Pancreas (tissue), 10 donors: Measurements from ENCODE around the gene MECP2. TPM values are rescaled to one million over a fixed set of nuclear protein-coding genes. Genes with fewer than 3 reads are reported as not detected.

Experiments used
- ATAC-seq, 4 donors: fragments of 200-7000 bp; cut with Tn5 transposase; one replicate each; pipeline versions ENCODE4 v1.8.0 to v1.9.1; 2020; ENCODE audit warnings: mild to moderate bottlenecking in 4 of 4, moderate library complexity in 4 of 4
- DNase-seq, 6 donors: peaks; one replicate each; pipeline ENCODE4 v3.0.0-alpha.2; 2020
- FAIRE-seq: peaks from 2 replicates; lab custom pipeline; 2012; peaks lifted over from hg19 to GRCh38; lab: Jason Lieb, UNC
- H3K27ac ChIP-seq, 4 donors: fragments of 200-600 bp; sonication (generic); 1 replicate in 3 of 4; 2 replicates in 1 of 4; pipeline versions ENCODE4 v1.5.0 to v1.8.0; 2020
- H3K27me3 ChIP-seq, 4 donors: fragments of 200-600 bp; one replicate each; pipeline ENCODE4 v1.8.0; 2021
- H3K36me3 ChIP-seq, 3 donors: fragments of 200-600 bp; sonication (generic) in 1 of 3; one replicate each; pipeline versions ENCODE4 v1.5.0 to v1.8.0; 2020 to 2021
- H3K4me1 ChIP-seq, 3 donors: fragments of 200-600 bp; one replicate each; pipeline ENCODE4 v1.8.0; 2021
- H3K4me3 ChIP-seq, 4 donors: fragments of 200-600 bp; sonication (generic) in 2 of 4; one replicate each; pipeline versions ENCODE4 v1.5.0 to v1.8.0; 2020 to 2021
- H3K9me3 ChIP-seq, 4 donors: fragments of 200-600 bp; one replicate each; pipeline ENCODE4 v1.8.0; 2021
- whole genome bisulfite sequencing, 2 donors: extraction: QIAGEN DNeasy Blood & Tissue Kit; methylation state at CpG; one replicate each; pipeline ENCODE4 v1.1.7; 2013; 5-methylcytosine and 5-hydroxymethylcytosine counted together
- intact Hi-C, 3 donors: fragments of 100-400 bp; cut with DNase I; formaldehyde crosslinking; loops; one replicate each; pipeline versions ENCODE4 v1.11.1 to v1.14.2; 2022
- polyA plus RNA-seq, 2 donors: library from polyadenylated mRNA; stranded (reverse); fragments of 200-250 nt; gene quantifications; one replicate each; pipeline ENCODE4 v1.2.3, GENCODE V29; 2013
- total RNA-seq, 6 donors: library from RNA; stranded (reverse); fragmentation: NEBNext Ultra II Directional in 4 of 6; extraction: Animal tissue kit (Norgen Biotek cat#: 25700) in 4 of 6; gene quantifications; one replicate each; pipeline versions ENCODE4 v1.2.1 to v1.2.4, GENCODE V29; 2021 to 2023
- TF ChIP-seq, protein P1 (sequence below), 4 donors: fragments of 200-600 bp; sonication (generic) in 3 of 4; IDR thresholded peaks; one replicate each; pipeline versions ENCODE4 v1.5.0 to v1.8.0; 2021; ENCODE audit warnings: antibody characterized with exemption in 4 of 4
- donor health status: healthy with polysubstance abuse.
- donor health status: DM: no; HTN: no; CAD: no; lungs with moderate emphysema.
- donor health status: DM: no; HTN: no; CAD: no.
- donor health status: control.
- donor health status: control.
- donor health status: Bipolar disorder and iron deficiency.
- donor health status: DM: yes; HTN: yes; CAD: no.
- donor health status: DM: no; HTN: no; CAD: no.
- donor health status: DM: no; HTN: no; CAD: no.
- donor health status: DM: yes; HTN: yes; CAD: no.

MECP2 gene
- total and polyA plus RNA-seq, 8 donors = 17.7 to 30.8 (median 22.1) TPM

DNA sequence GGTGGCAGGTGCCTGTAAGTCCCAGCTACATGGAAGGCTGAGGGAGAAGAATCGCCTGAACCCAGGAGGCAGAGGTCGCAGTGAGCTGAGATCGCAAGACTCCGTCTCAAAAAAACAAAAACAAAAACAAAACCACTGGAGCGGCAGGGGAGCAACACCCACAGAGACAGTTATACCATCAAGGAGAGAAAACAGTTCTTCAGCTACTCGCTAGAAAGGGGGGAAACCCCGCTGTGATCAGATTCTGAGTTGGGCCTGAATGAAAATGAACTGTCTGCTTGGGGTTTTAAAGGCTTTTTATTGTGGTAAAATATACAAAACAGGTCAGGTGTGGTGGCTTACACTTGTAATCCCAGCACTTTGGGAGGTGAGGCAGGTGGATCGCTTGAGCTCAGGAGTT lies 61.0 kb downstream of the MECP2 start:
- no peaks in the 10 kb centered on the region for H3K27me3 ChIP-seq
- FAIRE-seq (no peak), ATAC-seq (no peak), DNase-seq (no peak)
- WGBS, 2 donors = 77 to 93% methylated on average over 8 of the region's 8 CpGs
- no peaks in the 10 kb centered on the region for H3K36me3 ChIP-seq
- no peaks in the 10 kb centered on the region for H3K4me1 ChIP-seq
- intact Hi-C loops = no loop called here
- no peaks in the 10 kb centered on the region for H3K9me3 ChIP-seq
- H3K4me3 ChIP-seq = no peak overlapping the region
- H3K27ac ChIP-seq = no peak overlapping the region
- TF ChIP-seq, protein P1, sequence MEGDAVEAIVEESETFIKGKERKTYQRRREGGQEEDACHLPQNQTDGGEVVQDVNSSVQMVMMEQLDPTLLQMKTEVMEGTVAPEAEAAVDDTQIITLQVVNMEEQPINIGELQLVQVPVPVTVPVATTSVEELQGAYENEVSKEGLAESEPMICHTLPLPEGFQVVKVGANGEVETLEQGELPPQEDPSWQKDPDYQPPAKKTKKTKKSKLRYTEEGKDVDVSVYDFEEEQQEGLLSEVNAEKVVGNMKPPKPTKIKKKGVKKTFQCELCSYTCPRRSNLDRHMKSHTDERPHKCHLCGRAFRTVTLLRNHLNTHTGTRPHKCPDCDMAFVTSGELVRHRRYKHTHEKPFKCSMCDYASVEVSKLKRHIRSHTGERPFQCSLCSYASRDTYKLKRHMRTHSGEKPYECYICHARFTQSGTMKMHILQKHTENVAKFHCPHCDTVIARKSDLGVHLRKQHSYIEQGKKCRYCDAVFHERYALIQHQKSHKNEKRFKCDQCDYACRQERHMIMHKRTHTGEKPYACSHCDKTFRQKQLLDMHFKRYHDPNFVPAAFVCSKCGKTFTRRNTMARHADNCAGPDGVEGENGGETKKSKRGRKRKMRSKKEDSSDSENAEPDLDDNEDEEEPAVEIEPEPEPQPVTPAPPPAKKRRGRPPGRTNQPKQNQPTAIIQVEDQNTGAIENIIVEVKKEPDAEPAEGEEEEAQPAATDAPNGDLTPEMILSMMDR (IDR thresholded peaks at IDR 0.05) = no peak

DNA sequence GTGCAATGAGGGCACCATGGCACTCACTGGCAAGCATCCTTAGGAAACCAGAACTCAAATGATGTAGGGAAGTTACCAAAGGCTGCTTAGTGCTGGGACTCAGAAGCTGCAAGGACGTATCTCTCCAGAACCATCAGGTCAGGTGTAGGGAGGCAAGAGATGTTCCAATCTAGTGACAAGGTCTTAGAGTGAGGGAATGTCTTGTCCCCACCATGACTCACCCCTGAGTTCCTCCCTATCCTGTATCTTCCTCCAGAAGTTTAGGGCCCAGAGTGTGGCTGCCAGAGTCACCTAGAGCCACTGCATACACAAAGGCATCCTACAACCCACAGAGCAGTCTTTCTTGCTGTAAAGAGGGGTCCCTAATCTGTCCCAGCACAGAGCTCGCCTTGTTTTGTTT lies 63.7 kb downstream of the MECP2 start:
- TF ChIP-seq, protein P1 (IDR thresholded peaks at IDR 0.05) = no peak
- no peak overlapping the region for H3K27ac ChIP-seq
- no peaks in the 10 kb centered on the region for H3K27me3 ChIP-seq
- no peaks in the 10 kb centered on the region for H3K36me3 ChIP-seq
- H3K4me3 ChIP-seq = no peak overlapping the region
- DNase-seq = no peak
- intact Hi-C loops = no loop called here
- no peaks in the 10 kb centered on the region for H3K4me1 ChIP-seq
- 71 to 84% methylated on average over 2 of the region's 2 CpGs for WGBS, 2 donors
- ATAC-seq = no peak
- no peaks in the 10 kb centered on the region for H3K9me3 ChIP-seq
- FAIRE-seq = no peak

DNA sequence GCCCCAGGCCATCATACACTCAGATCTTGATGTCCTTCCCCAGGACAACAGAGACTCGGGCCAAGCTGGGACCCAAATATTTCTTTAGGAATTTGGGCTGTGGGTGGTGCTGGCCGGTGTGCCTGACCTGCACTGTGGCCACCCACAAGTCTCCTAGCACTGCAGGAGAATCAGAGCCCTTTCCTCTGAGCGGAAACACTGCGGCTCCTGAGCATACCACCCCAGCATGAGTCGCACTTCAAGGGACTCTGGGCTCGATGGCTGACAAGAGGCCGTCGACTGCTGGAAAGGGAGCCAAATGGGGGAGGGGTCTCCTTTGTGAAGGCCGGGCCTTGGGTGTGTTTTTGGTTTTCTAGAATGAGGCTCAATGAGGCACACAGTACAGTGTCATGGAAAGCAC lies 64.9 kb downstream of the MECP2 start:
- Histone ChIP-seq H3K36me3 (no peaks in the 10 kb centered on the region), H3K4me3 (no peak overlapping the region), H3K27me3 (no peaks in the 10 kb centered on the region), H3K4me1 (no peaks in the 10 kb centered on the region), H3K9me3 (no peaks in the 10 kb centered on the region), H3K27ac (no peak overlapping the region)
- no peak for DNase-seq
- intact Hi-C loops = no loop called here
- 76 to 78% methylated on average over 9 of the region's 9 CpGs for WGBS, 2 donors
- no peak for FAIRE-seq
- ATAC-seq = no peak
- TF ChIP-seq, protein P1 (IDR thresholded peaks at IDR 0.05) = no peak

DNA sequence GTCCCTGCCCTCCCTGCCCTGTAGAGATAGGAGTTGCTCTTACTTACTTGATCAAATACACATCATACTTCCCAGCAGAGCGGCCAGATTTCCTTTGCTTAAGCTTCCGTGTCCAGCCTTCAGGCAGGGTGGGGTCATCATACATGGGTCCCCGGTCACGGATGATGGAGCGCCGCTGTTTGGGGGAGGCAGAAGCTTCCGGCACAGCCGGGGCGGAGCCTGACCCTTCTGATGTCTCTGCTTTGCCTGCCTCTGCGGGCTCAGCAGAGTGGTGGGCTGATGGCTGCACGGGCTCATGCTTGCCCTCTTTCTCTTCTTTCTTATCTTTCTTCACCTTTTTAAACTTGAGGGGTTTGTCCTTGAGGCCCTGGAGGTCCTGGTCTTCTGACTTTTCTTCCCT lies 65.4 kb downstream of the MECP2 start:
- Histone ChIP-seq H3K9me3 (no peaks in the 10 kb centered on the region), H3K27me3 (no peaks in the 10 kb centered on the region), H3K27ac (no peak overlapping the region), H3K4me1 (no peaks in the 10 kb centered on the region), H3K36me3 (no peaks in the 10 kb centered on the region), H3K4me3 (no peak overlapping the region)
- DNase-seq = peak in 1 of 6 donors; percentile 52
- no peak for FAIRE-seq
- TF ChIP-seq, protein P1 (IDR thresholded peaks at IDR 0.05) = no peak
- intact Hi-C loops = no loop called here
- 92% methylated on average over 11 of the region's 11 CpGs for WGBS, 2 donors
- peak in 1 of 4 donors; percentile 8 for ATAC-seq

DNA sequence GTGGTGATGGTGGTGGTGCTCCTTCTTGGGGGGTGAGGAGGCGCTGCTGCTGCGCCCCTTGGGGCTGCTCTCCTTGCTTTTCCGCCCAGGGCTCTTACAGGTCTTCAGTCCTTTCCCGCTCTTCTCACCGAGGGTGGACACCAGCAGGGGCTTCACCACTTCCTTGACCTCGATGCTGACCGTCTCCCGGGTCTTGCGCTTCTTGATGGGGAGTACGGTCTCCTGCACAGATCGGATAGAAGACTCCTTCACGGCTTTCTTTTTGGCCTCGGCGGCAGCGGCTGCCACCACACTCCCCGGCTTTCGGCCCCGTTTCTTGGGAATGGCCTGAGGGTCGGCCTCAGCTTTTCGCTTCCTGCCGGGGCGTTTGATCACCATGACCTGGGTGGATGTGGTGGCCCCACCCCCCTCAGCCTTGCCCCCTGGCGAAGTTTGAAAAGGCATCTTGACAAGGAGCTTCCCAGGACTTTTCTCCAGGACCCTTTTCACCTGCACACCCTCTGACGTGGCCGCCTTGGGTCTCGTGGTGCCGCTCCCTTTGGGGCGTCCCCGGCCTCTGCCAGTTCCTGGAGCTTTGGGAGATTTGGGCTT lies 66.7 kb downstream of the MECP2 start:
- Histone ChIP-seq H3K27ac (no peak overlapping the region), H3K27me3 (no peaks in the 10 kb centered on the region), H3K4me3 (no peak overlapping the region), H3K36me3 (no peaks in the 10 kb centered on the region), H3K4me1 (no peaks in the 10 kb centered on the region), H3K9me3 (no peaks in the 10 kb centered on the region)
- FAIRE-seq (no peak), DNase-seq (peak in 1 of 6 donors; percentile 53), ATAC-seq (no peak)
- intact Hi-C loops = no loop called here
- 84 to 93% methylated on average over 29 of the region's 29 CpGs for WGBS, 2 donors
- TF ChIP-seq, protein P1 (IDR thresholded peaks at IDR 0.05) = no peak
